Spleen (tissue), 11 donors: Measurements from ENCODE around the gene PEX19. TPM values are rescaled to one million over a fixed set of nuclear protein-coding genes. Genes with fewer than 3 reads are reported as not detected.

Source experiments
- DNase-seq: peaks from one replicate; pipeline ENCODE4 v3.0.0-alpha.2; 2020
- H3K27ac ChIP-seq, 8 donors: fragments of 200-600 bp; sonication (generic) in 7 of 8; 1 replicate in 4 of 8; 2 replicates in 4 of 8; pipeline versions ENCODE4 v1.5.0 to v1.8.0; 2016 to 2021; ENCODE audit warnings: inconsistent platforms in 4 of 8, mild to moderate bottlenecking in 4 of 8, moderate library complexity in 1 of 8
- H3K27me3 ChIP-seq, 7 donors: fragments of 200-600 bp; sonication (generic) in 6 of 7; replicated peaks in 1 of 7; 1 replicate in 4 of 7; 2 replicates in 3 of 7; pipeline versions ENCODE4 v1.5.0 to v1.8.0; 2016 to 2021; ENCODE audit warnings: inconsistent platforms in 3 of 7, mild to moderate bottlenecking in 1 of 7
- H3K36me3 ChIP-seq, 6 donors: fragments of 200-600 bp; sonication (generic) in 5 of 6; 1 replicate in 4 of 6; 2 replicates in 2 of 6; pipeline versions ENCODE4 v1.5.0 to v1.8.0; 2016 to 2021; ENCODE audit warnings: inconsistent platforms in 2 of 6
- H3K4me1 ChIP-seq, 6 donors: fragments of 200-600 bp; sonication (generic) in 5 of 6; 1 replicate in 3 of 6; 2 replicates in 3 of 6; pipeline versions ENCODE4 v1.5.0 to v1.8.0; 2016 to 2021; ENCODE audit warnings: inconsistent platforms in 3 of 6
- H3K4me3 ChIP-seq, 8 donors: fragments of 200-600 bp; sonication (generic) in 7 of 8; 1 replicate in 4 of 8; 2 replicates in 4 of 8; pipeline versions ENCODE4 v1.5.0 to v1.8.0; 2016 to 2021; ENCODE audit warnings: inconsistent platforms in 4 of 8, mild to moderate bottlenecking in 4 of 8, moderate library complexity in 2 of 8
- H3K9me3 ChIP-seq, 8 donors: fragments of 200-600 bp; sonication (generic) in 7 of 8; 1 replicate in 4 of 8; 2 replicates in 4 of 8; pipeline versions ENCODE4 v1.5.0 to v1.8.0; 2016 to 2021; ENCODE audit warnings: inconsistent platforms in 4 of 8
- POLR2A ChIP-seq, 3 donors: fragments of 450-650 bp; IDR thresholded peaks; one replicate each; pipeline ENCODE4 v1.5.1; 2017; ENCODE audit warnings: antibody characterized with exemption in 3 of 3, mild to moderate bottlenecking in 1 of 3
- POLR2AphosphoS5 ChIP-seq, 3 donors: sonication (generic); formaldehyde crosslinking; IDR thresholded peaks; one replicate each; pipeline ENCODE4 v1.5.1; 2017; ENCODE audit warnings: antibody characterized with exemption in 3 of 3
- WGBS, 5 donors: extraction: QIAGEN DNeasy Blood & Tissue Kit in 3 of 5; methylation state at CpG; one replicate each; pipeline versions ENCODE4 v1.1.5 to v1.1.7; 2013 to 2018; 5-methylcytosine and 5-hydroxymethylcytosine counted together
- intact Hi-C: fragments of 100-400 bp; cut with DNase I; formaldehyde crosslinking; loops from one replicate; pipeline ENCODE4 v1.15.0; 2023; ENCODE audit warnings: low total_unique reads
- polyA plus RNA-seq, 3 donors: library from polyadenylated mRNA; stranded (reverse); fragments of 200-250 nt; gene quantifications; one replicate each; pipeline ENCODE4 v1.2.1, GENCODE V29; 2013
- total RNA-seq, 7 donors: library from RNA; depleted of rRNA in 3 of 7; stranded (reverse); fragments of >200 nt in 3 of 7; fragmentation: NEBNext Ultra II Directional in 4 of 7; extraction: Animal tissue kit (Norgen Biotek cat#: 25700) in 4 of 7; gene quantifications; one replicate each; pipeline versions ENCODE4 v1.1.0 to v1.2.1, GENCODE V29; 2016 to 2021
- TF ChIP-seq, protein P1 (sequence below), 11 experiments: fragments of 200-600 bp in 7 of 11; fragments of 450-650 bp in 4 of 11; sonication (generic) in 4 of 11; IDR thresholded peaks in 8 of 11; conservative IDR thresholded peaks in 3 of 11; 1 replicate in 7 of 11; 2 replicates in 4 of 11; pipeline versions ENCODE4 v1.4.0 to v1.8.0; 2016 to 2021; ENCODE audit warnings: antibody characterized with exemption in 11 of 11, inconsistent platforms in 4 of 11, mild to moderate bottlenecking in 1 of 11
- donor health status: healthy with polysubstance abuse.
- donor health status: DM: no; HTN: no; CAD: no; lungs with moderate emphysema.
- donor health status: DM: no; HTN: no; CAD: no.
- donor health status: Bipolar disorder and iron deficiency.
- donor health status: healthy.
- donor health status: DM: no; HTN: no; CAD: no.
- donor health status: DM: yes; HTN: yes; CAD: no.

Gene PEX19
- total and polyA plus RNA-seq, 10 donors: 11.2 to 63.8 (median 49.0) TPM

DNA sequence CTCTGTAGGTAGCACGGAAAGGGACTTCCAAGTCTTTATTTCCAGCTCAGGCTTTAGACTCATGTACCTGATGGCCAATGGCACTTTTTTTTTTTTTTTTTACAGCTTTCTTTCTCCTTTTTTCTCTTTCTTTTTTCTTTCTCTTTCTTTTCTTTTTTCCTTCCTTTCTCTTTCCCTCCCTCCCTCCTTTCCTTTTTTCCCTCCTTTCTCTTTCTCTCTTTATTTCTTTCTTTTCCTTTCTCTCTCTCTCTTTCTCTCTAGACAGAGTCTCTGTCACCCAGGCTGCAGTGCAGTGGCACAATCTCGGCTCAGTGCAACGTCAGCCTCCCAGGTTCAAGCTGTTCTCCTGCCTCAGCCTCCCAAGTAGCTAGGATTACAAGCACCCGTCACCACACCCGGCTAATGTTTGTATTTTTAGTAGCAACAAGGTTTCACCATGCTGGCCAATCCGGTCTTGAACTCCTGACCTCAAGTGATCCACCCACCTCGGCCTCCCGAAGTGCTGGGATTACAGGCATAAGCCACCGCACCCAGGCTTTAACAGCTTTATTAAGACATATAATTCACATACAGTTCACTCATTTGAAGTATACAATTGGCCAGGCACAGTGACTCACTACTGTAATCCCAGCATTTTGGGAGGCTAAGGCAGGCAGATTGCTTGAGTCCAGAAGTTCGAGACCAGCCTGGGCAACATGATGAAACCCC lies 17.5 kb downstream of the PEX19 start:
- no peaks in the 10 kb centered on the region for H3K36me3 ChIP-seq
- H3K9me3 ChIP-seq: no peaks in the 10 kb centered on the region
- no peak overlapping the region for H3K27ac ChIP-seq
- intact Hi-C loops: no loop called here
- WGBS, 5 donors: 78 to 93% (median 87%) methylated on average over 9 to 10 of the region's 10 CpGs
- peaks cover 0 to 8% (median 6%) of the 10 kb centered on the region in 6 donors for H3K4me1 ChIP-seq
- no peak overlapping the region for H3K4me3 ChIP-seq
- TF ChIP-seq, protein P1, sequence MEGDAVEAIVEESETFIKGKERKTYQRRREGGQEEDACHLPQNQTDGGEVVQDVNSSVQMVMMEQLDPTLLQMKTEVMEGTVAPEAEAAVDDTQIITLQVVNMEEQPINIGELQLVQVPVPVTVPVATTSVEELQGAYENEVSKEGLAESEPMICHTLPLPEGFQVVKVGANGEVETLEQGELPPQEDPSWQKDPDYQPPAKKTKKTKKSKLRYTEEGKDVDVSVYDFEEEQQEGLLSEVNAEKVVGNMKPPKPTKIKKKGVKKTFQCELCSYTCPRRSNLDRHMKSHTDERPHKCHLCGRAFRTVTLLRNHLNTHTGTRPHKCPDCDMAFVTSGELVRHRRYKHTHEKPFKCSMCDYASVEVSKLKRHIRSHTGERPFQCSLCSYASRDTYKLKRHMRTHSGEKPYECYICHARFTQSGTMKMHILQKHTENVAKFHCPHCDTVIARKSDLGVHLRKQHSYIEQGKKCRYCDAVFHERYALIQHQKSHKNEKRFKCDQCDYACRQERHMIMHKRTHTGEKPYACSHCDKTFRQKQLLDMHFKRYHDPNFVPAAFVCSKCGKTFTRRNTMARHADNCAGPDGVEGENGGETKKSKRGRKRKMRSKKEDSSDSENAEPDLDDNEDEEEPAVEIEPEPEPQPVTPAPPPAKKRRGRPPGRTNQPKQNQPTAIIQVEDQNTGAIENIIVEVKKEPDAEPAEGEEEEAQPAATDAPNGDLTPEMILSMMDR (IDR thresholded peaks at IDR 0.05 in 8 of 11, conservative IDR thresholded peaks at IDR 0.05 in 3 of 11): no peak
- no peak for TF ChIP-seq POLR2AphosphoS5 (IDR thresholded peaks at IDR 0.05)
- no peak for TF ChIP-seq POLR2A (IDR thresholded peaks at IDR 0.05)
- DNase-seq: no peak
- H3K27me3 ChIP-seq: no peaks in the 10 kb centered on the region

DNA sequence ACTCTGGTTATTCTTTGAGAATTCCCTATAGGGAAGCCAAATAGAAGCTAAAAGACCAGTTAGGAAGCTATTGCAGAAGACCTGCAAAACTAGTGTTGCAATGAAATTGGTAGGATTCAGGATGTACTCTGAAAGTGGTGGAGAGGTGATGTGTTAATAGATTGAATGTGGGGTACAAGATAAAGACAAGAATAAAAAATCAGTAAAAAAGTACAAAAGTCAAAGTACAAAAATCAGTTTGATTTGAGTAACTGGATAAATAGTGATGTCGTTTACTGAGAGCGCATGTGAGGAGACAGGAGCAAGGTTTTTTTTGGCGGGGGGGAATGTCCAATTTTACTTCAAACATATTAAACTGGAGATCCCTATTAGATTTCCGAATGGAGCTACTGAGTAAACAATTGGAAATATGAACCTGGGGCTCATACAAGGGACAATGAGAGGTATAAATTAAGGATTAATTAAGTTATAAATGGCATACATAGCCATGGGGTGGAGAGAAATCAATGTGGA lies 20.1 kb downstream of the PEX19 start:
- no peak overlapping the region for H3K27ac ChIP-seq
- no peaks in the 10 kb centered on the region for H3K27me3 ChIP-seq
- TF ChIP-seq POLR2AphosphoS5 (IDR thresholded peaks at IDR 0.05) (no peak), POLR2A (IDR thresholded peaks at IDR 0.05) (no peak)
- TF ChIP-seq, protein P1 (IDR thresholded peaks at IDR 0.05 in 8 of 11, conservative IDR thresholded peaks at IDR 0.05 in 3 of 11): no peak
- peaks cover 16 to 28% (median 25%) of the 10 kb centered on the region in 6 donors for H3K4me1 ChIP-seq
- H3K4me3 ChIP-seq: no peak overlapping the region
- 87 to 94% (median 92%) methylated on average over 4 of the region's 4 CpGs for WGBS, 5 donors
- no peaks in the 10 kb centered on the region for H3K9me3 ChIP-seq
- no peak for DNase-seq
- no peaks in the 10 kb centered on the region for H3K36me3 ChIP-seq
- intact Hi-C loops: no loop called here

DNA sequence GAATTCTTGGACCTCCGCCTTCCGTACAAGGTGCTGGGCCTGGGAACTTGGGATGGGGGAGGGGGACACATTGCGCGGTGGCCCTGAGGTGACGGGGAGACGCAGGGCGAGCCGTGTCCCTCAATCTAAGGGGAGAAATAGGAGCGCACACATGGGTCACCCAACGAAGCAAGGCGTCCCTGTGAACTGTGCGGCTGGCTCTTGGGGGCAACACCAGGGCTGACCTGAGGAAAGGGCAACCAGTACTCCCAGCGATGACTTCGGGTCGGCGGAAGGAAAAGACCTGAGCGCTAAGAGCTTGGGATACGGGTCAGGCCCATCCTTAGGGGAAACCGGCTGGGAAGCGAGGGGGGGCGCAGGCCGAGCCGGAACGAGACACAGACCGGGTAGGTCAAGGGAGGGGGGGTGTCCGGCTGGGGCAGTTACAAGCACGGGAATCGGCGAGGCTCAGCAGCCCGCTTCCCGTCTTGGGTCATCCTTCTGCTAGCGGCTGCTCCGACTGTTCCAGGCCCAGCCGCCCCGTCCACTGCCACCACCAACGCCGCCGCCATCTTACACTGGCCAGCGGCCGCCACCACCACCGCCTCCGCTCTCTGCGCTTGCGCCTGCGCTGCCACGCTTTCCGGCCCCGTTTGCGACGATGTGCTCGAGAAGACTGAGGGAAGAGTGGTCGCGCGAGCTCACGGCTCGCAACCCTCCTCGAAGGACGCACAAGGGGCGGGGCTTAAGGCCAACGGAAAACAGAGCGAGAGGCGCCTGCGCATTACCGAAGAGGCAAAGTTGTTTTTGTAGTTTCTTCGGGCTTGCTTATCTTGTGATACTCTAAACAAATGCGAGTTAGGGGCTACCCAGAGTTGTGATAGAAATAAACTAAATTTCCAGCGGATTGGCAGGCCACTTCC lies 22.8 kb downstream of the PEX19 start, which contains the start of gene DCAF8:
DCAF8 (minus strand) TSS at position 657 of the 902 bp plus-strand sequence. CDS start 18,541 bp downstream, outside the sequence.
- WGBS, 5 donors: 0% methylated on average over 43 to 67 of the region's 67 CpGs
- H3K9me3 ChIP-seq: no peaks in the 10 kb centered on the region
- TF ChIP-seq POLR2A (IDR thresholded peaks at IDR 0.05) (peak; percentile 74 to 90 (median 87)), POLR2AphosphoS5 (IDR thresholded peaks at IDR 0.05) (peak; percentile 99 to 100 (median 100))
- TF ChIP-seq, protein P1 (IDR thresholded peaks at IDR 0.05 in 8 of 11, conservative IDR thresholded peaks at IDR 0.05 in 3 of 11): peak in 3 of 11 experiments; percentile 6 to 34 (median 13)
- intact Hi-C loops: no loop called here
- H3K4me1 ChIP-seq: peaks cover 23 to 55% (median 49%) of the 10 kb centered on the region in 6 donors
- peak within 1 kb of the TSS; percentile 93 to 98 (median 96) for H3K27ac ChIP-seq
- H3K4me3 ChIP-seq: peak within 1 kb of the TSS; percentile 70 to 97 (median 80)
- H3K36me3 ChIP-seq: peaks cover 0 to 19% (median 2%) of the 10 kb centered on the region in 6 donors
- no peaks in the 10 kb centered on the region for H3K27me3 ChIP-seq
- DNase-seq: peak; percentile 100
